Neural cell (in vitro differentiated cells): Measurements from ENCODE around the gene UBXN1. TPM values are rescaled to one million over a fixed set of nuclear protein-coding genes. Genes with fewer than 3 reads are reported as not detected.

Experiments
- H2AFZ ChIP-seq: fragments of 200-600, 300-800 bp; sonication (generic), shearing (Covaris generic); 2 replicates; pipeline ENCODE4 v1.6.0; 2014; ENCODE audit warnings: low read depth, mild to moderate bottlenecking, antibody characterized with exemption, low read length, moderate library complexity
- H3F3A ChIP-seq: fragments of 200-600 bp; shearing (Covaris generic); 2 replicates; pipeline ENCODE4 v1.6.1; 2016; ENCODE audit warnings: mild to moderate bottlenecking, moderate library complexity, mixed read lengths, antibody characterized with exemption, low read length; ENCODE audit not compliant: insufficient read depth, poor library complexity, severe bottlenecking
- H3K27ac ChIP-seq: fragments of 200-600, 300-800 bp; sonication (generic), shearing (Covaris generic); 2 replicates; pipeline ENCODE4 v1.5.1; 2014; ENCODE audit warnings: mild to moderate bottlenecking, low read length, moderate library complexity
- H3K27me3 ChIP-seq: fragments of 300-800, 200-600 bp; sonication (generic), shearing (Covaris generic); 2 replicates; pipeline ENCODE4 v1.6.0; 2014; ENCODE audit warnings: mild to moderate bottlenecking, low read depth, low read length, moderate library complexity; ENCODE audit not compliant: insufficient read depth
- H3K36me3 ChIP-seq: fragments of 300-800, 200-600 bp; sonication (generic), shearing (Covaris generic); 2 replicates; pipeline ENCODE4 v1.5.1; 2014; ENCODE audit warnings: mild to moderate bottlenecking, antibody characterized with exemption, low read length, moderate library complexity; ENCODE audit not compliant: insufficient read depth
- H3K4me2 ChIP-seq: fragments of 300-800, 200-600 bp; sonication (generic), shearing (Covaris generic); 2 replicates; pipeline ENCODE4 v1.6.0; 2014; ENCODE audit warnings: mild to moderate bottlenecking, low read length
- H3K4me3 ChIP-seq: fragments of 300-800, 200-600 bp; sonication (generic), shearing (Covaris generic); 2 replicates; pipeline ENCODE4 v1.5.1; 2014; ENCODE audit warnings: mild to moderate bottlenecking, low read length, moderate library complexity
- H3K79me2 ChIP-seq: fragments of 200-600 bp; shearing (Covaris generic); replicated peaks from 2 replicates; pipeline ENCODE4 v1.6.0; 2014; ENCODE audit warnings: mild to moderate bottlenecking, low read length, moderate library complexity; ENCODE audit not compliant: insufficient read depth
- H3K9ac ChIP-seq: fragments of 300-800, 200-600 bp; sonication (generic), shearing (Covaris generic); 2 replicates; pipeline ENCODE4 v1.6.1; 2016; ENCODE audit warnings: mild to moderate bottlenecking, low read length, mixed read lengths
- H3K9me2 ChIP-seq: fragments of 200-600 bp; shearing (Covaris generic); 2 replicates; pipeline ENCODE4 v1.6.1; 2016; ENCODE audit warnings: mild to moderate bottlenecking, low read length, mixed read lengths; ENCODE audit not compliant: insufficient read depth
- H3K9me3 ChIP-seq: fragments of 200-600, 300-800 bp; sonication (generic), shearing (Covaris generic); 2 replicates; pipeline ENCODE4 v1.6.1; 2016; ENCODE audit warnings: mild to moderate bottlenecking, mixed run types, low read length, moderate library complexity, mixed read lengths
- H4K20me1 ChIP-seq: fragments of 200-600 bp; shearing (Covaris generic); 2 replicates; pipeline ENCODE4 v1.6.1; 2016; ENCODE audit warnings: mild to moderate bottlenecking, mixed run types; ENCODE audit not compliant: insufficient read depth
- CTCF ChIP-seq: fragments of 450-650 bp; IDR thresholded peaks from 2 replicates; pipeline ENCODE4 v1.5.1; 2014; ENCODE audit warnings: antibody characterized with exemption, mild to moderate bottlenecking, moderate library complexity; ENCODE audit not compliant: poor library complexity, severe bottlenecking
- EP300 ChIP-seq: fragments of 450-650 bp; conservative IDR thresholded peaks from 2 replicates; pipeline ENCODE4 v1.6.1; 2014; ENCODE audit warnings: antibody characterized with exemption, mild to moderate bottlenecking, moderate library complexity; ENCODE audit not compliant: poor library complexity, severe bottlenecking
- EZH2 ChIP-seq: fragments of 200-600, 300-800 bp; shearing (Covaris generic), sonication (generic); IDR thresholded peaks from 2 replicates; pipeline ENCODE4 v1.6.1; 2014; ENCODE audit warnings: antibody characterized with exemption, low read length, borderline replicate concordance, mild to moderate bottlenecking; ENCODE audit not compliant: insufficient read depth, poor library complexity, severe bottlenecking
- MXI1 ChIP-seq: fragments of 450-650 bp; conservative IDR thresholded peaks from 2 replicates; pipeline ENCODE4 v1.6.1; 2014; ENCODE audit warnings: antibody characterized with exemption, mild to moderate bottlenecking; ENCODE audit not compliant: poor library complexity, severe bottlenecking
- POLR2AphosphoS5 ChIP-seq: IDR thresholded peaks from 2 replicates; pipeline ENCODE4 v1.6.1; 2012
- RAD21 ChIP-seq: fragments of 450-650 bp; conservative IDR thresholded peaks from 2 replicates; pipeline ENCODE4 v1.6.1; 2014; ENCODE audit warnings: antibody characterized with exemption, mild to moderate bottlenecking, moderate library complexity
- REST ChIP-seq: IDR thresholded peaks from 2 replicates; pipeline ENCODE4 v1.6.1; 2012; ENCODE audit warnings: borderline replicate concordance
- SMC3 ChIP-seq: fragments of 450-650 bp; conservative IDR thresholded peaks from 2 replicates; pipeline ENCODE4 v1.6.1; 2014; ENCODE audit warnings: antibody characterized with exemption, mild to moderate bottlenecking, moderate library complexity; ENCODE audit not compliant: poor library complexity
- TAF1 ChIP-seq: IDR thresholded peaks from 2 replicates; pipeline ENCODE4 v1.6.1; 2012; ENCODE audit warnings: low read depth
- polyA plus RNA-seq: library from polyadenylated mRNA; depleted of rRNA; stranded (reverse); fragments of >200 nt; gene quantifications from 2 replicates; pipeline ENCODE4 v1.2.3, GENCODE V29; 2014

UBXN1 gene
- polyA plus RNA-seq, 1 donor from 2014 or later = 209 TPM

GRCh38 chr11:62688491-62688890 is 9.6 kb upstream of the UBXN1 start:
- Histone ChIP-seq H3K4me3 (no peak overlapping the region), H3K79me2 (no peaks in the 10 kb centered on the region), H3K27ac (no peak overlapping the region), H2AFZ (no peak overlapping the region), H3K36me3 (no peaks in the 10 kb centered on the region), H3K27me3 (no peaks in the 10 kb centered on the region), H3K4me2 (no peak overlapping the region), H3K9me3 (no peaks in the 10 kb centered on the region), H3K9ac (no peak overlapping the region), H3K9me2 (no peaks in the 10 kb centered on the region), H3F3A (no peaks in the 10 kb centered on the region), H4K20me1 (no peaks in the 10 kb centered on the region)
- TF ChIP-seq POLR2AphosphoS5 (no peak), EZH2 (no peak)

- Histone ChIP-seq H3K27me3 (no peaks in the 10 kb centered on the region), H3K9ac (no peak overlapping the region), H3K79me2 (no peaks in the 10 kb centered on the region), H3K4me2 (no peak overlapping the region), H3K9me3 (no peaks in the 10 kb centered on the region), H3K4me3 (no peak overlapping the region), H3K36me3 (no peaks in the 10 kb centered on the region), H3K9me2 (no peaks in the 10 kb centered on the region), H2AFZ (no peak overlapping the region), H3F3A (no peaks in the 10 kb centered on the region), H4K20me1 (no peaks in the 10 kb centered on the region), H3K27ac (no peak overlapping the region)
- TF ChIP-seq REST (no peak), EP300 (no peak), SMC3 (no peak), TAF1 (no peak), CTCF (no peak), POLR2AphosphoS5 (no peak), EZH2 (no peak), MXI1 (no peak), RAD21 (no peak)
These were observed 8.9 kb upstream of the UBXN1 start for GRCh38 chr11:62687508-62688396.
